ENCODE measurements around the gene ABCD1.
"Not testable (repeated sequence)": the region's sequence is repeated elsewhere in the genome, so short reads cannot be mapped to it uniquely, and the experiment has no call there.

DNA sequence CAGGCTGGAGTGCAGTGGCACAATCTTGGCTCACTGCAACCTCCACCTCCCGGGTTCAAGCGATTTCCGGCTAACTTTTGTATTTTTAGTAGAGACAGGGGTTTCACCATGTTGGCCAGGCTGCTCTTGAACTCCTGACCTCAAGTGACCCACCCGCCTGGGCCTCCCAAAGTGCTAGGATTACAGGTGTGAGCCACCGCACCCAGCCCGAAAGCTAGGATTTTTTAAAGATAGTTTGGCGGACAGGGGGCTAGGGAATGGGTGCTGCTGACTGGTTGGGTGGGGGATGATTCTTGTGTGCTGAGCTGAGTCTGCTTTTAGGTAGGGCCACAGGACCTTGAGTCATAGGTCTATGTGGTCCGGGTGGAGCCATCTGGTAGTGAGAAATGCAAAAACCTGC is 41.2 kb upstream of the ABCD1 start:
- not testable (repeated sequence) for TF ChIP-seq CTCF, EZH2phosphoT487, EZH2 (IDR thresholded peaks at IDR 0.05)

Data from neural progenitor cell (in vitro differentiated cells).